HEK293T (cell line): ENCODE data around the gene CDC37.

ENCODE experiments used
- BHLHE40 ChIP-seq: fragments of 450-650 bp; IDR thresholded peaks from 2 replicates; pipeline ENCODE4 v1.6.1; 2016; ENCODE audit warnings: mild to moderate bottlenecking, moderate library complexity, borderline replicate concordance
- FOXK2 ChIP-seq: fragments of 450-650 bp; IDR thresholded peaks from 2 replicates; pipeline ENCODE4 v1.6.1; 2016; ENCODE audit warnings: mild to moderate bottlenecking
- NFRKB ChIP-seq: fragments of 450-650 bp; IDR thresholded peaks from 2 replicates; pipeline ENCODE4 v1.6.1; 2016; ENCODE audit warnings: mild to moderate bottlenecking, moderate library complexity
- SP1 ChIP-seq: fragments of 450-650 bp; IDR thresholded peaks from 2 replicates; pipeline ENCODE4 v1.6.1; 2017
- SUZ12 ChIP-seq: fragments of 450-650 bp; IDR thresholded peaks from 2 replicates; pipeline ENCODE4 v1.6.1; 2016; ENCODE audit warnings: mild to moderate bottlenecking
- ZNF384 ChIP-seq: fragments of 450-650 bp; IDR thresholded peaks from 2 replicates; pipeline ENCODE4 v1.6.1; 2016

DNA sequence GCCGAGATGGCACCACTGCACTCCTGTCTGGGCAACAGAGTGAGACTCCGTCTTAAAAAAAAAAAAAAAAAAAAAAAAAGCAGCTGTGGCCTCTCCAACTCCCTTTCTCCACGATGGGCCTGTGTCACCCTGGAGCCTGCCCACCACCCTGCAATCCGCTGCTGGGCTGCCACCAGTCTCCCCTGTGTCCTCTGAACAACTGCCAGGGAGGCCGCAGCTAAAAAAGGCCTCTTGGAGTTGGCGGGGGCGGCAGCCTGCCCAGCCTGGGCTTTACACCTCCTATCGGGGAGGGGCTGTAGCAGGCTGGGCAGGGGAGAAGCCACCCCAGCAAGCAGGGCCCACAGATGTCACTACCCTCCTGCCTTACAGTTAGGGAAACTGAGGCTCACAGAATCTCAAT is 3.5 kb downstream of the CDC37 start:
- no peak for TF ChIP-seq SUZ12
- TF ChIP-seq SP1: no peak
- no peak for TF ChIP-seq ZNF384
- no peak for TF ChIP-seq FOXK2
- TF ChIP-seq NFRKB: no peak
- no peak for TF ChIP-seq BHLHE40
